A549 (cell line): ENCODE data around the gene CCDC150. TPM values are rescaled to one million over a fixed set of nuclear protein-coding genes. Genes with fewer than 3 reads are reported as not detected.

Experiments used
- ATAC-seq, 2 experiments: fragments of 200-7000 bp in 1 of 2; fragments of >200 bp in 1 of 2; cut with Nextera tagmentation in 1 of 2; cut with Tn5 transposase in 1 of 2; 3 replicates each; pipeline versions ENCODE4 v1.8.0 to v1.9.1; 2018 to 2020; ENCODE audit warnings: mild to moderate bottlenecking in 1 of 2, moderate library complexity in 1 of 2
- CTCF ChIA-PET: fragments of 300-600 bp; sonication (Branson Sonifier 250); formaldehyde crosslinking; extraction: SDS; loops from one replicate; lab custom pipeline; 2021; ENCODE audit warnings: antibody characterized with exemption, inconsistent platforms; lab: Yijun Ruan, JAX
- POLR2A ChIA-PET: fragments of 350-600 bp; formaldehyde crosslinking; extraction: SDS; loops from one replicate; lab custom pipeline; 2021; ENCODE audit warnings: antibody characterized with exemption, inconsistent platforms; lab: Yijun Ruan, JAX
- DNase-seq, 2 experiments: peaks; one replicate each; pipeline versions ENCODE4 v3.0.0 to v3.0.0-alpha.2; 2011 to 2016; ENCODE audit warnings: low read depth in 1 of 2, low spot score in 1 of 2
- FAIRE-seq: peaks from 2 replicates; lab custom pipeline; 2011; peaks lifted over from hg19 to GRCh38; lab: Jason Lieb, UNC
- H3K27ac ChIP-seq, 2 experiments: fragments of >200 bp; sonication (Bioruptor Twin); formaldehyde crosslinking; 3 replicates each; pipeline ENCODE4 v1.5.1; 2016 to 2017
- H3K4me1 ChIP-seq: fragments of >200 bp; sonication (Bioruptor Twin); formaldehyde crosslinking; 3 replicates; pipeline ENCODE4 v1.6.1; 2016
- H3K4me2 ChIP-seq: fragments of >200 bp; sonication (Bioruptor Twin); formaldehyde crosslinking; 3 replicates; pipeline ENCODE4 v1.6.1; 2016
- H3K4me3 ChIP-seq: fragments of >200 bp; sonication (Bioruptor Twin); formaldehyde crosslinking; 3 replicates; pipeline ENCODE4 v1.5.1; 2016
- H3K9me3 ChIP-seq: fragments of >200 bp; sonication (Bioruptor Twin); formaldehyde crosslinking; 3 replicates; pipeline ENCODE4 v1.6.1; 2016
- ATOH8 ChIP-seq: fragments of 250-450 bp; sonication (Bioruptor Pico); IDR thresholded peaks from 2 replicates; pipeline ENCODE4 v1.5.0; 2020; ENCODE audit warnings: low read depth, mild to moderate bottlenecking, moderate library complexity
- ELK1 ChIP-seq: fragments of 150-350 bp; IDR thresholded peaks from 2 replicates; pipeline ENCODE4 v1.6.1; 2014; ENCODE audit warnings: low read depth, mild to moderate bottlenecking, low read length
- FOXS1 ChIP-seq: fragments of 250-450 bp; sonication (Bioruptor Pico); IDR thresholded peaks from 2 replicates; pipeline ENCODE4 v1.5.0; 2020; ENCODE audit warnings: mild to moderate bottlenecking, moderate library complexity
- GATA3 ChIP-seq: IDR thresholded peaks from 2 replicates; pipeline ENCODE4 v1.6.1; 2012; ENCODE audit warnings: borderline replicate concordance
- HOXA7 ChIP-seq: fragments of 250-450 bp; sonication (Bioruptor Pico); IDR thresholded peaks from 2 replicates; pipeline ENCODE4 v1.5.0; 2020; ENCODE audit warnings: mild to moderate bottlenecking, moderate library complexity
- JUN ChIP-seq, 2 experiments: fragments of >200 bp; sonication (Bioruptor Twin); formaldehyde crosslinking; IDR thresholded peaks; 2 replicates in 1 of 2; 3 replicates in 1 of 2; pipeline ENCODE4 v1.6.1; 2016 to 2017
- JUNB ChIP-seq: fragments of >200 bp; sonication (Bioruptor Twin); formaldehyde crosslinking; IDR thresholded peaks from 2 replicates; pipeline ENCODE4 v1.6.1; 2016
- MAZ ChIP-seq: fragments of 150-350 bp; IDR thresholded peaks from 2 replicates; pipeline ENCODE4 v1.6.1; 2014; ENCODE audit warnings: antibody characterized with exemption, low read depth, low read length, borderline replicate concordance
- NFE2L2 ChIP-seq: fragments of 150-350 bp; conservative IDR thresholded peaks from 2 replicates; pipeline ENCODE4 v1.6.1; 2014; ENCODE audit warnings: low read length
- PBX3 ChIP-seq: IDR thresholded peaks from 2 replicates; pipeline ENCODE4 v1.6.1; 2012
- PHF8 ChIP-seq: fragments of 200-600 bp; sonication (generic); IDR thresholded peaks from 2 replicates; pipeline ENCODE4 v1.6.1; 2016; ENCODE audit warnings: low read depth, mild to moderate bottlenecking, antibody characterized with exemption, moderate library complexity, borderline replicate concordance
- RCOR1 ChIP-seq: fragments of 150-350 bp; IDR thresholded peaks from 2 replicates; pipeline ENCODE4 v1.6.1; 2014; ENCODE audit warnings: antibody characterized with exemption, low read length, low read depth
- RFX5 ChIP-seq: fragments of 450-650 bp; IDR thresholded peaks from 2 replicates; pipeline ENCODE4 v1.7.1; 2014; ENCODE audit warnings: antibody characterized with exemption, mild to moderate bottlenecking, moderate library complexity
- RNF2 ChIP-seq: fragments of 200-600 bp; sonication (generic); IDR thresholded peaks from 2 replicates; pipeline ENCODE4 v1.6.1; 2016; ENCODE audit warnings: low read depth, mild to moderate bottlenecking, antibody characterized with exemption, moderate library complexity, borderline replicate concordance
- SMC3 ChIP-seq: fragments of >200 bp; sonication (Bioruptor Twin); formaldehyde crosslinking; IDR thresholded peaks from 3 replicates; pipeline ENCODE4 v1.6.1; 2018; ENCODE audit warnings: inconsistent platforms
- WGBS: methylation state at CpG from one replicate; pipeline ENCODE4 v1.1.6; 2017; ENCODE audit errors: missing lambda C conversion rate; 5-methylcytosine and 5-hydroxymethylcytosine counted together
- polyA plus RNA-seq, 4 experiments: library from polyadenylated mRNA; depleted of rRNA in 3 of 4; stranded (reverse); fragments of >200 nt; fragmentation: RNase III in 1 of 4; extraction: RNeasy Plus Mini Kit Qiagen cat#74134 plus additional on column Dnase treatment in 1 of 4; gene quantifications; 2 replicates in 3 of 4; 3 replicates in 1 of 4; pipeline ENCODE4 v1.2.3, GENCODE V29; 2011 to 2017
- small RNA-seq, 6 experiments: library from RNA; depleted of rRNA; stranded (forward); fragments of <200 nt; gene quantifications; one replicate each; pipeline ENCODE3, GENCODE V24; 2012
- TF ChIP-seq, protein P1 (sequence below): fragments of 450-650 bp; IDR thresholded peaks from 2 replicates; pipeline ENCODE4 v1.6.1; 2014; ENCODE audit warnings: antibody characterized with exemption
- TF ChIP-seq, protein P2 (sequence below): fragments of 250-450 bp; sonication (Bioruptor Pico); IDR thresholded peaks from 2 replicates; pipeline ENCODE4 v1.5.0; 2021; ENCODE audit warnings: mild to moderate bottlenecking, moderate library complexity, borderline replicate concordance

CCDC150 gene
- polyA plus RNA-seq, 2 of the 4 experiments (the other 2 are of a cell fraction): 14.2 to 17.7 TPM

GRCh38 chr2:196767101-196767500, 127.6 kb downstream of the CCDC150 start:
- no peak overlapping the region for H3K4me2 ChIP-seq
- no peak overlapping the region for H3K4me3 ChIP-seq
- no peak for TF ChIP-seq FOXS1
- no peak for TF ChIP-seq HOXA7 (CRISPR knock-in tag)
- TF ChIP-seq JUNB: no peak
- TF ChIP-seq RCOR1: no peak
- no peak for TF ChIP-seq MAZ
- no peak for TF ChIP-seq RFX5
- TF ChIP-seq, protein P1, sequence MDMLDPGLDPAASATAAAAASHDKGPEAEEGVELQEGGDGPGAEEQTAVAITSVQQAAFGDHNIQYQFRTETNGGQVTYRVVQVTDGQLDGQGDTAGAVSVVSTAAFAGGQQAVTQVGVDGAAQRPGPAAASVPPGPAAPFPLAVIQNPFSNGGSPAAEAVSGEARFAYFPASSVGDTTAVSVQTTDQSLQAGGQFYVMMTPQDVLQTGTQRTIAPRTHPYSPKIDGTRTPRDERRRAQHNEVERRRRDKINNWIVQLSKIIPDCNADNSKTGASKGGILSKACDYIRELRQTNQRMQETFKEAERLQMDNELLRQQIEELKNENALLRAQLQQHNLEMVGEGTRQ: no peak
- no peak for TF ChIP-seq RNF2
- no peak for TF ChIP-seq ATOH8 (CRISPR knock-in tag)
- TF ChIP-seq, protein P2, sequence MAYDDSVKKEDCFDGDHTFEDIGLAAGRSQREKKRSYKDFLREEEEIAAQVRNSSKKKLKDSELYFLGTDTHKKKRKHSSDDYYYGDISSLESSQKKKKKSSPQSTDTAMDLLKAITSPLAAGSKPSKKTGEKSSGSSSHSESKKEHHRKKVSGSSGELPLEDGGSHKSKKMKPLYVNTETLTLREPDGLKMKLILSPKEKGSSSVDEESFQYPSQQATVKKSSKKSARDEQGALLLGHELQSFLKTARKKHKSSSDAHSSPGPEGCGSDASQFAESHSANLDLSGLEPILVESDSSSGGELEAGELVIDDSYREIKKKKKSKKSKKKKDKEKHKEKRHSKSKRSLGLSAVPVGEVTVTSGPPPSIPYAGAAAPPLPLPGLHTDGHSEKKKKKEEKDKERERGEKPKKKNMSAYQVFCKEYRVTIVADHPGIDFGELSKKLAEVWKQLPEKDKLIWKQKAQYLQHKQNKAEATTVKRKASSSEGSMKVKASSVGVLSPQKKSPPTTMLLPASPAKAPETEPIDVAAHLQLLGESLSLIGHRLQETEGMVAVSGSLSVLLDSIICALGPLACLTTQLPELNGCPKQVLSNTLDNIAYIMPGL (CRISPR knock-in tag): no peak
- TF ChIP-seq NFE2L2: no peak
- no peak for TF ChIP-seq PHF8
- no peak for TF ChIP-seq JUN (IDR thresholded peaks at IDR 0.05)
- no peak for TF ChIP-seq ELK1
- TF ChIP-seq GATA3: no peak
- no peak for TF ChIP-seq PBX3
- TF ChIP-seq SMC3: no peak
- DNase-seq (no peak), ATAC-seq (no peak), FAIRE-seq (no peak)
- CTCF ChIA-PET: interaction anchor here (1.8 kb wide), 1 partner anchor 16 kb away, joined by 7 read pairs; no protein-coding TSS in a partner anchor
- 95% methylated on average over 1 of the region's 1 CpG for WGBS
- H3K9me3 ChIP-seq: no peaks in the 10 kb centered on the region
- no peaks in the 10 kb centered on the region for H3K4me1 ChIP-seq
- H3K27ac ChIP-seq: no peak overlapping the region
- POLR2A ChIA-PET: no interaction called here

Small RNA genes within 50 kb of the gene (small RNA-seq; reads per million reads assigned to genes)
- 0 to 0.26 (median 0.02) reads per million in 6 experiments for gene RF00424

Other genes starting within 250 kb of the CCDC150 start
- 2.6 and 3.9 TPM in 2 replicates for gene HECW2, start 46.2 kb upstream of the CCDC150 start, polyA plus RNA-seq (2011; rRNA removed)
- 1.9 to 2.4 TPM (median 2.0 TPM) in 3 replicates for gene HECW2, start 46.2 kb upstream of the CCDC150 start, polyA plus RNA-seq (2017; fragmentation: RNase III; extraction: RNeasy Plus Mini Kit Qiagen cat#74134 plus additional on column Dnase treatment)
- gene GTF3C3, start 160.0 kb downstream of the CCDC150 start, polyA plus RNA-seq (2011; rRNA removed): 55.8 and 63.1 TPM in 2 replicates
- gene GTF3C3, start 160.0 kb downstream of the CCDC150 start, polyA plus RNA-seq (2017; fragmentation: RNase III; extraction: RNeasy Plus Mini Kit Qiagen cat#74134 plus additional on column Dnase treatment): 22.8 to 25.5 TPM (median 24.8 TPM) in 3 replicates
- gene C2orf66, start 169.6 kb downstream of the CCDC150 start, polyA plus RNA-seq (2011; rRNA removed): 0.25 and 0.28 TPM in 2 replicates
- gene C2orf66, start 169.6 kb downstream of the CCDC150 start, polyA plus RNA-seq (2017; fragmentation: RNase III; extraction: RNeasy Plus Mini Kit Qiagen cat#74134 plus additional on column Dnase treatment): 0.05 to 0.08 TPM in 2 of 3 replicates, not detected in the other